Stimulated activated CD4-positive, alpha-beta T cell treated with anti-CD3 and anti-CD28 coated beads, Interleukin-1b, Interleukin-23, amount 100 ng/mL, for 48 hours (primary cell): ENCODE results near the gene MRPL28.
A peak's percentile ranks its signal among the peaks of the same experiment; 100 is the strongest.
"Not testable (repeated sequence)": the region's sequence is repeated elsewhere in the genome, so short reads cannot be mapped to it uniquely, and the experiment has no call there.

Experiments used
- DNase-seq: peaks from one replicate; pipeline ENCODE4 v3.0.0-alpha.2; 2020

MRPL28 gene

DNA sequence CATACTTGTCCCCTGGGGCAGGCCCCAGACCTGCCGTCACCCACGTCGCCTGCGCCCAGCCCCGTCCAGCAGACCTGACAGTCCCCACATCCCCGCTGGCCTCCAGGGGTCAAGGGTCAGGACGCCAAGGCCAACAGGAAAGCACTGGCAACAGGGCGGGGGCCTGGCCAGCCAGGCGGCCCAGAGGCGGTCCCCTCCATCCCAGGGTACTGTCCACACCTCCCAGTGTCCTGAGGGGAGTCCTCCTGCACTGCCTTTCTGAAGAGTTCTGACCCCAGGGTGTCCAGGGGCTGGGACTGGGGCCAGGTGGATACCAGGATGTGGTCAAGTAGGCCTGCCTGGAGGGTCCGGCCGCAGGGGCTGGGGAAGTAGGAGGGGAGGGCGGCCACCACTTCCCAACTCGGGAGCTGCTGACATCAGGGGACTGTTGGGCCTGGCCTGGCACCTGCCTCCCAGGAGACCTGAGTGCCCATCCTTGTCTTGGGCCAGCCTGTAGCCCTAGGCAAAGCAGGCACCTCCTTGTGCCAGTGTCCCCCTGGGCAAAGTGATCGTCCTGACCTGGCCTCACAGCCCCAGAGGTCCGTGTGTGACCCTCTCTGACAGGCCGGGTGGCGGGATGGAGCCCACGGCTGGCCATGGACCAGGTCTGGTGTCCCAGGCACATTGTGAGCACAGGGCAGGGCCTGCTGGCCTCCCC lies 11.1 kb downstream of the MRPL28 start:
- no peak for DNase-seq

DNA sequence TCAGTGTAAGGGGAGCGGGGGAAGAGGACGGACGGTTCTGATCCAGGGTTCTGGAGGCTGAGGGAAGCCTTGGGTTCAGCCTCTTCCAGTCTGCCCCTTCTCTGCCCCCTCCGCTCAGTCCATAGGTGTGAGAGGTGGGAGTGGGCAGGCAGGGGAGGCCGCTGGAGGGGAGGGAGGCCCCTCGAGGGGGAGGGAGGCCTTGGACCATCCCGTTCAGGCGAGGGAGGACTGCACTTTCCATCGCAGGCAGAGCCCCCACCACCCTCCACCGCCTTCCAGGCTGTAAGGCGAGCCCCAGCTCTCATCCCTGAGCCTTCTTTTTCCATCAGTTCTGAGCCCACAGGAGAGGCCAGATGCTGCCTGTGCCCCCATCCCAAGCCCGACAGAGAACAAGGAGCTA lies 13.6 kb downstream of the MRPL28 start:
- no peak for DNase-seq

DNA sequence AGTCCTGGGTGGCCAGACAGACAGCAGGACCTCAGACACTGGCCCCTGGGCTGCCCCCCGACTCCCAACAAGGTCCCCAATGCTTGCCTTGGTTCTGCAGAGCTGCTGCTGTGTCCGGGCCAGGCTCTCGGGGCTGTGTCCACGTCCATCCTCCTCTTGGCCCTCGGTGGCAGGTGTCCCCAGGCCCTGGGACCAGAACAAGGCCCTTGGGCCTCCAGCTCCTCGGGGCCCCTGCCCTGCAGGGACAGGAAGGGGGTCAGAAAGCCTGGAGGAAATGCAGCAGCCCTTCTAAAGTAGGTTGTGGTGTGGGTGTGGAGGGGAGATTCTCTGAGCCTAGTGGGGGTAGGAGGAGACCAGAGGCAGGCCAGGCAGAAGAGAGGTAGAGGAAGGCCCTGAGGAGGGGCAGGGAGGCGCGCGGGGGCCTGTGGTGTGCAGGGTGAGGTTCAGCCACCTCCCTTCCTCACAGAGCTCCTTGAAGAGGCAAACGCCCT lies 15.3 kb downstream of the MRPL28 start:
- DNase-seq, result no peak

DNA sequence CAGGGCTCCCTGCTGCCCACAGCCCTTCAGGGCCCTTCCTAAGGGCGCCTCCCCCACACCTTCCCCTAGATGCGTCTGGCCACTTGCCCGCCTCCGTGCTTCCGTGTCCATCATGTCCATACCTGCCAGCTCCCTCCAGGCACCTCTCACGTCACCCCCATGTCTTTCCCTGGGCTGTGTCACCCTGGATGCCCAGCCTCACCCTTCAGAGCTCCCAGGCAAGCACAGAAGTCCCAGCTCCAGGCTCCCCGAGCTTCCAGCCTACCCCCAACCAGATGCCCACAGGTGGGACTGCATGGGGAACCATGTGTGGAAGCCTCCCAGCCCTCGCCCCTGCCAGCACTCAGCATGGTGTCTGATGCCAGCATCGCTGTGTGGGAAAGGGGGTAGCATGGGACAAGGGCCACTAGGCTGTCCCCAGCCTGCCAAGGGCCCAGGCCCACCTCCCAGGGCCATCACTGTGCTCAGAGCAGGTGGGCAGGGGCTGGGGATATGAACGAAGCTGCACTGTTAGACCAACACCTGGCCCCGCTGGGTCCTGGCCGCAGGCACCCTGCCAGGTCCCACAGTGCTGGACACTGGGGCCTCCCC lies 16.0 kb downstream of the MRPL28 start:
- no peak for DNase-seq

DNA sequence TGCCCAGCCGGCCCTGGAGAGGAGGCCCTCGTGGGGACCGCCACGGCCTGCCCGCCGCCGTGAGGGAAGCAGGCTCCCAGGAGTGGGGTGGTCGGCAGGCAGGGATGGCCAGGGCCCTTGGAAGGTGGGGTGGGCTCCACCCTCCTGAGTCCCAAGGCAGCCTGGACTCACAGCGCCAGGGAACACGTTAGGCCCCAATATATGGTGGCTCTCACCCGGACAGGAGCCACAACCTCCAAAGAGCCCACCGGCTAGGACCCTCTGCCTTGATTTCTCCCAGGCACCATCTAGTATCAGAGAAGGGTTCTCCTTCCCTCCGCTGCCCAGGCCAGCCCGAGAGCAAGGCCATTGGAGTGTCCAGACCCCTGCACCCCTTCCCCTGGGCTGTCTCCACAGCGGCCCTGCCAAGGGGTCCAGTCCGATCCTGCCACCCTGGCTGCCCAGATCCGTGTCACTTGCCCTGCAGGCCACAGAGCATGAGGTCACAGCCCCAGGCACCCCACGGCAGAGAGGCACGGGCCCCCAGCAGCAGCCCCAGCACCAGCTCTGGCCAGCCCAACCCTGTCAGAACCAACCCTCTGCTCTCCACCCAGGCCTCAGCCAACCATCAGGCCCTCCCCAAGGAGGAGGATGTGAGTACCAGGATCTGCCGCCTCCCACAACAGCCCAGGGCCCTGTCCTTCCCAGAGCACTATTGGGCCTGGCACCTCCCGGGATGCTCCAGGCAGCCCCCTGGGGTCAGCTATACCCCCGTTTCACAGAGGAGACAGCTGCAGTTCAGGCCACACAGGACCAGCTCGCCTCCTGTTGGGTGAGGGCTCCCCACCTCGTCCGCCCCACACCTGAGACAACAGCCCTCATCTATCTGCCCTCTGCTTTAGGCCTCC lies 16.7 kb downstream of the MRPL28 start:
- DNase-seq, result no peak

DNA sequence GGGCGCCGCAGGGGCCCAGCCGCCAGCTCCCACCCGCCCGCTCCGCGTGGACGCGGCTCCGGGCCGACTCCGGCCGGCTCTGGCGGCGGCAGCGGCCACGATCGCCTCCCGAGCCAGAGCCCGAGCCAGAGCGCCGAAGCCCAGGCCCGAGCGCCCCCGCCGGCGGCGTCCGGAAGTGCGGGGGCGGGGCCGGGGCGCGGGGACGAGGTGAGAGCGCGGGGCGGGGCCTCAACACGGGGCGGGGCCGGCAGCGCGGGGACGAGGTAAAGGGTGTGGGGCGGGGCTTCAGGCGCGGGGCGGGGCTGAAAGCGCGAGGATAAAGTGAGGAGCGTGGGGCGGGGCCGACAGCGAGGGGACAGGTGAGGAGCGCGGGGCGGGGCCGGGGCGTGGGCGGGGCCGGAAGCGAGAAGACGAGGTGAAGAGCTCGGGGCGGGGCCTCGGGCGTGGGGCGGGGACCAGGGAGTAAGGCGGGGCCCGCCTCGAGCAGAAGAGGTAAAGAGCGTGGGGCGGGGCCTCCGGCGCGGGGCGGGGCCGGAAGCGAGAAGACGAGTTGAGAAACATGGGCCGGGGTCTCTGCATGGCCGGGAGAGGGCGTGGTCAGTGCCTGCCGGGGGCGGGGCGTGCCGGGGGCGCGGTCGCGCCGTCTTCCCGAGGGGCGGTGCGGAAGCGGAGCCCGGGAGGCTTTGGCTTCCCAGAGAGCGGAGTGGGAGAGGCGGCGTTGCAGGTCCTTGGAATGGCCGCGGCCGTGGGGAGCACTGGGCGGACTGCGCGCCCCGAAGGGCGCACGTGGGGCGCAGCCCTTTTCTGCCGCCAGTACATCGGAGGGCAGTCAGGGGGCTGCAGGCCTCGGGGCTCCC lies 17.6 kb downstream of the MRPL28 start, which contains the start of gene AXIN1:
TSS of gene AXIN1 (minus strand) at position 177 of the 857 bp plus-strand sequence. CDS start 5,698 bp downstream, outside the sequence.
- peak; percentile 100 for DNase-seq

DNA sequence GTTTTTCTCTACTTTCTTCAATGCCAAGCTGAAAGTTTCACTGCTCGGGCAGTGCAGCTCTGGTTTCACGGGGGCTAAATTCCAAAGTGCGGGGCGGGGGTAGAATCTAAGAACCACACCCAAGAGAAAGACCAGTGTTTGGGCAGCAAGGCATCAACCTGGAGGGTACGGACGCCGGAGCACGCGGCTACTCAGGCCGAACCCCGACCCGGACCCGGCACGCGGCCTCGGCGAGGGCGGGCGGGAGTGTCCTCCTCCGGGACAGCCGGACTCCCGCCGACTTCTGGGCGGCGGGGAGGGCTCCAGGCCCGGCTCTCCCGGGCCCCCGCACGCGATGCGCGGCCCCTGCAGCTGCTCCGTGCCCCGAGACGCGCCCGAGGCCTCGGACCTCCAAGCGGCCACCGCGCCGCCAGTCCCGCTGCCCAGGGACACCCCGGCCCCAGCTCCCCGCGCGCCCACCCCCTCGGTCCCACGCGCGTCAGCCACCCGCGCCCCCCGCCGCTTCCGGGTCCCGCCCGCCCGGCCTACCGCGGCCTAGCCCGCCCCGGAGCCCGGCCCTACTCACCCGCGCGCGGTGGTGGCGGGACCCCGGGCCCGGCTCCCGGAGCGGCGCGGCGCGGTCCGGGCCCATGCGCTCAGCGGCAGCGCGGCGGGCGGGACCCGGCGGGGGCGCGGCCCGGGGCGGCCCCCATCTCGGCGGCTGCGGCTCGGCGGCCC lies 18.4 kb downstream of the MRPL28 start:
- DNase-seq, result no peak

DNA sequence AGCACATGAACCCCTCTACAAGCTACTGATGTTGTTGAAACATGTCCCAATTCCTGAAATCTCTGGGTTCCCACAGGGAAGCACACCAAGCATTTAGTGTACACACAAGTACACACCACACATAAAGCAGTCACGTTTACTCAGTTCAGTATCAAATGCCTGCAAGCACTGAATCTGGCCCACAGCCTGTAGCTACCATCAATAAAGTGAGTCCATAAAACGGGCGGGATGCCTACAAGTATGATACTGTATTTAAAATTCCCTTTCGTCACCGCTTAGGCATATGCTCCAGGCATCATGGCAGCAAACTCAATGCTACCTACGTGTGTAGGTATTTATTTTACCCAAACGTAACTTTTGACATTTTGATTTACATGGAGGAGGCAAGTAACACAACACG lies 20.1 kb downstream of the MRPL28 start:
- no peak for DNase-seq

DNA sequence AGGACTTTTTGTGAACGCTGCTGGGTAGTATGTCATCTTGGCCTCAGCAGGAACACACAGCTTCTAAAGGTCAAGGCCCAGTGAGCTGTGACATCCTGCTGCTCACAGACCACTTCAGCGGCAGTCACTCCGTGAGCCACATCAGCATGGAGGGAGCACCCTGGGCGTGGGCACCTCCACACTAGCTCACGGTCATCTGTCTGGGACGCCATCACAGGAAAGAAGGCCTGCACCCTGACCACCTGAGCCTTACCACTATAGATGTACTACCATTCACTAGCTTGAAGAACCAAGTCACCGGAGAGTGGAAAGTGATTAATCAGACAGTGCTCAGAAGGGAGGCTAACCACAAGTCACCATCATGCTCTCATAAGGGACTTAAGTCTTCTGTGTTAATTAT lies 21.1 kb downstream of the MRPL28 start:
- no peak for DNase-seq

DNA sequence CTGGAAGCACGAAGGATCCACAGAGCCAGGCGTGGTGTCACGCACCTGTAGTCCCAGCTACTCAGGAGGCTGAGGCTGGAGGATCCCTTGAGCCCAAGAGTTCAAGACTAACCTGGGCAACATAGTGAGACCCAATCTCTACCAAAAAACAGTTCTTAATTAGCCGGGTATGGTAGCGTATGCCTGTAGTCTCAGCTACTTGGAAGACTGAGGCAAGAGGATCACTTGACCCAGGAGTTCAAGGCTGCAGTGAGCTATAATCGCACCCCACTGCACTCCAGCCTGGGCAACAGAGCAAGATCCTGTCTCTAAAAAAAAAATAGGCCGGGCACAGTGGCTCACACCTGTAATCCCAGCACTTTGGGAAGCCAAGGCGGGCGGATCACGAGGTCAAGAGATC lies 21.8 kb downstream of the MRPL28 start:
- not testable (repeated sequence) for DNase-seq

DNA sequence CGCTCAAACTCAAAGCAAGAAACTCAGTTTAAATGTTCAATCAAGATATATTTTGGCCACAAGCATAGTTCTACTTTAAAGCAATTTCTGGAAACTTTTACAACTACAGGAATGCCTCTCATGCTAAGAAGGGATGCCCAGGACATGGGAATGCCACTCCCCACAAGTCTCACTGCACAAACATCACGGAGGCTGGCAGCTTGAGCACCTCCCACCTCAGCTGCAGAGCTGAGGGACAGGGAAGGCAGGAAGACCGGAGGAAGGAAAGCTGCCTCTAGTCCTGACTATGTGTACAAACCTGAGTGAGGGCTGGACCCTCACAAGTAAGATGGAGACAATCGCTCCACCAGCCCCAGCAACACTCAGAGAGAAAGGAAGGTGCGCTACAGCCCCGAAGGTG lies 23.1 kb downstream of the MRPL28 start:
- DNase-seq, result no peak

DNA sequence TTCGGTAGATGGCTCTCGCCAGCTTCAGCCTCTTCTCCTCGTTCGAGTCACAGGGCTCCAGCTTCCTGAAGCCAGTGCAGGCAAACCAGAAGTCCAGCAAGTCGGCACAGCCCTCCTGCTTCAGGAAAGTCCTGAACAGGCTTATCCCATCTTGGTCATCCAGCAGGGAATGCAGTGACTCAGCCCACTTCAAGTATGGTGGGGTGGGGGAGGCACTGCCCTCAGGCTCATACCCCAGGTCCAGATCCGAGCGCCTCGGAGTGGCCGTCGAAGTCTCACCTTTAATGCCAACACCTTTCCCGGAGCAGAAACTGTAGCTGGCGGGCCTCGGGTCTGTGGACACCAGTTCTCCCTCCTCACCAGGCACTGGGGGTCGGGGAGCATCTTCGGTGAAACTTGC lies 23.8 kb downstream of the MRPL28 start:
- no peak for DNase-seq

DNA sequence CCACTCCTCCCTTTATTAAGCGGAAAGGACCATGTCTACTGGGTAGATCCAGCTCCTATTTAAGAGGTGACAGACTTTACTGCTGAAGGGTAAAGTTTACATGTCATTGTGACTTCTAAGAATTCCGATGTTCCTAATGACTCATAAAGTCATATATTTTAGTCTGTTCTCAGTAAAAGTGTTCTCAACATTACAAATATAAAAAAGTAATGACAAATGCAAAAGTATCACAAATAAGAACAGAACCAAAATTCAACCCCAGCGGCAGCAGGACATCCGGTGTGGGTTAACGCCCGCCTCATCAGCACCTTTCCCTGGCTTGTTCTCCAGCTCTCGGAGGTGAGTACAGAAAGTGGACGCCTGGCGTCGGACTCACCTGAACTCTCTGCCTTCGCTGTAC lies 24.6 kb downstream of the MRPL28 start:
- no peak for DNase-seq

DNA sequence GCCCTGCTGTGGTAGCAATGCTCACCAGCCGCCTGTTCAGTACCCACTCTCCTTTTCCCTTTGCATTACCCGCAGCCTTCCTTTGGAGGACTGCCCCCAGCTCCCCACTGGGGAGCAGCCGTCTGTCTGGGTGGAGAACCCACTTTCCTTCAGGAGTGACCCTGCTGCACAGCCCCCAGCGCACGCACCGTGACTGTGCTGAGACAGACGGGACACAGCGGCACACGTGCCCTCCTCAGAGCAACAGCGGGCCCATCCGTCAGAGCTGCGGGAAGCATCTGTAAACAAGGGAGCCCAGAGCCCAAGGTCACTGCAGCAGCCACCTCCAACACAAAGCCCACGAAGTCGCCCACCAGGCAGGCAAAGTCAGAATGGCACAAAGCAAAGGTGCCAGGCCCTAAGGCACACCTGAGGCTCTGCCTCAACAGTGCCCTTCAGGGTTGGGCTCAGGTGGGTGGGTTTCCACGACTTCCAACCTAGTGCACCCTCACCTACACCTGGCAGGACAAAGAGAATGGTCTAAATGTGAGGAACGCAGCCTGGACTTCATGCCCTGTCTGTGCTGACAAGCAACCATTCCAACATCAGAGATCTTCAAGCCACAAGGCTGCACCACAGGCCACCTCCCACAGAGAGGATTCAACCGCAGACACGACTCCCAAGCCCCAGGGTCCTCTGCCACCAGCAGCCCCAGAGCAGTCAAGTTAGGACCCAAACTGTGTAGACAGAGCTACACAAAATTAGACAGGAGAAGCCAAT lies 27.7 kb downstream of the MRPL28 start:
- no peak for DNase-seq

DNA sequence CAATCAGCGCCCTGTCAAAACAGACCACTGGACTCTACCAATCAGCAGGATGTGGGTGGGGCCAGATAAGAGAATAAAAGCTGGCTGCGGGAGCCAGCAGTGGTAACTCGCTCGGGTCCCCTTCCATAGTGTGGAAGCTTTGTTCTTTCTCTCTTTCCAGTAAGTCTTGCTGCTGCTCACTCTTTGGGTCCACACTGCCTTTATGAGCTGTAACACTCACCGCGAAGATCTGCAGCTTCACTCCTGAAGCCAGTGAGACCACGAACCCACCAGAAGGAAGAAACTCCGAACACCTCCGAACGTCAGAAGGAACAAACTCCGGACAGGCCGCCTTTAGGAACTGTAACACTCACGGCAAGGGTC lies 28.4 kb downstream of the MRPL28 start:
- DNase-seq, result not testable (repeated sequence)

DNA sequence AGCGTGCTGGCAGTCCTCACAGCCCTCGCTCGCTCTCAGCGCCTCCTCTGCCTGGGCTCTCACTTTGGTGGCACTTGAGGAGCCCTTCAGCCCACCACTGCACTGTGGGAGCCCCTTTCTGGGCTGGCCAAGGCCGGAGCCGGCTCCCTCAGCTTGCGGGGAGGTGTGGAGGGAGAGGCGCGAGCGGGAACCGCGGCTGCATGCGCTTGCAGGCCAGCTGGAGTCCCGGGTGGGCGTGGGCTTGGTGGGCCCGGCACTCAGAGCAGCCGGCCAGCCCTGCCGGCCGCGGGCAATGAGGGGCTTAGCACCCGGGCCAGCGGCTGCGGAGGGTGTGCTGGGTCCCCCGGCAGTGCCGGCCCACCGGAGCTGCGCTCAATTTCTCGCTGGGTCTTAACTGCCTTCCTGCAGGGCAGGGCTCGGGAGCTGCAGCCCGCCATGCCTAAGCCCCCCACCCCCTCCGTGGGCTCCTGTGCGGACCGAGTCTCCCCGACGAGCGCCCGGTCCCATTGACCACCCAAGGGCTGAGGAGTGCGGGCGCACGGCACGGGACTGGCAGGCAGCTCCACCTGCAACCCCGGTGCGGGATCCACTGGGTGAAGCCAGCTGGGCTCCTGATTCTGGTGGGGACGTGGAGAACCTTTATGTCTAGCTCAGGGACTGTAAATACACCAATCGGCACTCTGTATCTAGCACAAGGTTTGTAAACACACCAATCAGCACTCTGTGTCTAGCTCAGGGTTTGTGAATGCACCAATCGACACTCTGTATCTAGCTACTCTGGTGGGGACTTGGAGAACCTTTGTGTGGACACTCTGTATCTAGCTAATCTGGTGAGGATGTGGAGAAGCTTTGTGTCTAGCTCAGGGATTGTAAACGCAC lies 29.0 kb downstream of the MRPL28 start:
- DNase-seq, result not testable (repeated sequence)

DNA sequence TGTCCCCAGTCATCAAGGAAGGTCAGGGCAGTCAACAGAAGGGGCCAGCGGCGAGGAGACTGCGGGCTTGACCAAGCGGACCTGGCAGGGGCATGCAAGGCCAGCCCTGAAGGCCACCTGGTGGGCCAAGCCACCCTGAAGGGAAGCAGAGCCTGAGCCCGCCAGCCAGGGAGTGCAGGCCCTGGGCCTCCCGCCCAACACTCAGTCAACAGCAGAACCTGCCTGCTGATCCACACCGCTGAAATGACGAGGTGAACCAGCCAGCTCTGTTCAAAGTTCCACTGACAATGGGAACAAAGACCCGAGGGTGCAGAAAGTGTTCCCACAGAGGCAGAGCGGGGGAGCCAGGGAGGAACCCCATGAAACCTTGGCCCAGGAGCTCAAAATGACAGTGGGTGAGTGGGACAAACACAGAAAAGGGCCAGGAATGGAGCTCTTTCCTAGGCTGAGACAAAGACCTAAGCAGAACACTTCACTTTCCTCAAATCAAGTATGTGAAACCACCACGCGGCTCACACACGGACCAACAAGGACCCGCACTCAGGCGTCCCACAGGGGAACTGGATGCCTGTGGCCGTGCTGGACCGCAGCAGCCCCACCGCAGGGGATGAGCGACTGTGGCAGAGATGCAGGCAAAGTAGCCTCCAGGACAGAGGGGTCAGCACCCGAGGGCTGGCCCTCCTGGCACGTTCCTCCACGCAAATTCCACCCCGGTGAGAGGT lies 29.8 kb downstream of the MRPL28 start:
- no peak for DNase-seq

DNA sequence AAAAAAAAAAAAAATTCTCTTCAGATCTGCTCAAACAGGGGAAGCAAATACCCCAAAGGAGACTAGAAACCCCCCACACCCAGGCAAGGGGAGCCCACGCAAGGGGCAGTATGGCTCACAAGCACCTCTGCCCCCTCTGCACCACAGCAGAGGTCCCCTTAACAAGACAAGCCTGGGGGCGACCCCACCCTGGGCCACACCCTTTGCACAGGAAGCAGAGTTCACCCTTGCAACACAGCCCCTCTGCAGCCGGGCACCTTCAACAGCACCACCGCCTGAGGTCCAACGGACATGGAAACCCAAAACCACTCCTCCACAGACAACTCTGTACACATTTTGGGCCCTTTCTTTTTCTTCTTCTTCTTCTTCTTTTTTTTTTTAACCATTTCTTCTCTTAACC lies 30.7 kb downstream of the MRPL28 start:
- DNase-seq, result no peak

DNA sequence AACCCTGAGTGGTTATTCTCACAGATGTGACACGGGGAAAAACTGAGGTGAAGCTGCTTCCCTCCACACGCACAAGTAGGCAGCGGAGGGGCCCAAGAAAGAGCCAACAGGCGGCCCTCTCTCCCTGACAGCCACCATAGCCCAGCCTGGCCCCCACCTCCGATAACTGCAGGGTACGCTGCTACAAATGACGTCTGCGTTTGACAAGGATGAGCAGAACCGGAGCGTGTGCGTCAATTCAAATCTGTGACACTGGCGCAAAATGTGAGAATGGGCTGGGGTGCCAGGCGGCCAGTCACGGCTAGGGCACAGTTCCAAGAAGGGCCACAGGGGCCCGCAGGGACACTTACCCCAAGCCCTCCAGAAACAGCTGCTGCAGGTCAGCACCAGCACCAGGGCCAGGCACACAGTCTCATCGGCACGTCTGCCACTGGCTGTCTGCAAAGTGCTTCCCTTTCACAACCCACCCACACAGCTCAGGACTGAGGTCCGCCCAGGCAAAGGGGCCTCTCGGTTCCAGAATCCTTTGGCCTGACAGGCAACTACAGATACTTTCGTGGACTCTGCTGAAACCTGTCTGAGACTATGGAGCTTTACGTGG lies 32.3 kb downstream of the MRPL28 start:
- DNase-seq, result no peak
